HepG2 (cell line): ENCODE measurements around the gene NAB1. TPM values are rescaled to one million over a fixed set of nuclear protein-coding genes. Genes with fewer than 3 reads are reported as not detected.

Experiments
- ATAC-seq: fragments of 200-7000 bp; cut with Tn5 transposase; 3 replicates; pipeline ENCODE4 v1.9.1; 2020; ENCODE audit warnings: mild to moderate bottlenecking, moderate library complexity
- BruUV-seq: library from RNA; stranded (reverse); fragments of 400-500 nt; replicated peaks from 2 replicates; lab custom pipeline; 2021; lab: Mats Ljungman, UMichigan
- CTCF ChIA-PET: fragments of 300-600 bp; formaldehyde crosslinking; extraction: SDS; loops from one replicate; lab custom pipeline; 2021; ENCODE audit warnings: low total read pairs, inconsistent platforms, low intra/inter-chr PET ratio; lab: Yijun Ruan, JAX
- POLR2A ChIA-PET: fragments of 350-600 bp; sonication (Branson Sonifier 250); formaldehyde crosslinking; loops from one replicate; lab custom pipeline; 2020; ENCODE audit warnings: antibody characterized with exemption, inconsistent platforms; lab: Yijun Ruan, JAX
- DNase-seq: peaks from one replicate; pipeline ENCODE4 v3.0.0-alpha.2; 2015; ENCODE audit warnings: low spot score
- FAIRE-seq: peaks from 3 replicates; lab custom pipeline; 2011; peaks lifted over from hg19 to GRCh38; lab: Jason Lieb, UNC
- H2AFZ ChIP-seq: one replicate; pipeline ENCODE4 v1.6.1; 2011; ENCODE audit warnings: low read length, inconsistent platforms
- H3K27ac ChIP-seq: fragments of 300-600 bp; 3 replicates; pipeline ENCODE4 v1.8.0; 2011; ENCODE audit warnings: mixed run types, mild to moderate bottlenecking, mixed read lengths, low read length, inconsistent platforms; ENCODE audit not compliant: insufficient read depth; ENCODE audit errors: extremely low read length
- H3K27me3 ChIP-seq, 2 experiments: fragments of 200-600 bp in 1 of 2; 2 replicates in 1 of 2; 3 replicates in 1 of 2; pipeline versions ENCODE4 v1.6.0 to v1.8.0; 2011; ENCODE audit warnings: low read length in 2 of 2, mild to moderate bottlenecking in 2 of 2, moderate library complexity in 2 of 2, inconsistent platforms in 1 of 2; ENCODE audit not compliant: insufficient read depth in 2 of 2, control insufficient read depth in 1 of 2
- H3K36me3 ChIP-seq, 2 experiments: fragments of 200-600 bp in 1 of 2; replicated peaks in 1 of 2; 2 replicates in 1 of 2; 3 replicates in 1 of 2; pipeline versions ENCODE4 v1.5.1 to v1.8.0; 2011; ENCODE audit warnings: low read length in 2 of 2, inconsistent platforms in 1 of 2; ENCODE audit not compliant: insufficient read depth in 2 of 2, control insufficient read depth in 1 of 2
- H3K4me1 ChIP-seq: 2 replicates; pipeline ENCODE4 v1.5.1; 2012; ENCODE audit warnings: low read length, inconsistent platforms; ENCODE audit not compliant: insufficient read depth
- H3K4me2 ChIP-seq: 2 replicates; pipeline ENCODE4 v1.6.0; 2011; ENCODE audit warnings: low read depth, low read length, inconsistent platforms
- H3K4me3 ChIP-seq, 3 experiments: fragments of 200-600 bp in 1 of 3; sonication (generic), shearing (Covaris generic) in 1 of 3; replicated peaks in 1 of 3; 2 replicates each; pipeline ENCODE4 v1.5.1; 2011 to 2016; ENCODE audit warnings: low read length in 3 of 3, inconsistent platforms in 2 of 3, low read depth in 2 of 3, mild to moderate bottlenecking in 2 of 3, control low read depth in 1 of 3, mixed read lengths in 1 of 3; ENCODE audit not compliant: insufficient read depth in 1 of 3
- H3K79me2 ChIP-seq: one replicate; pipeline ENCODE4 v1.6.1; 2011; ENCODE audit warnings: low read length, inconsistent platforms; ENCODE audit not compliant: insufficient read depth
- H3K9ac ChIP-seq: 2 replicates; pipeline ENCODE4 v1.6.0; 2011; ENCODE audit warnings: mild to moderate bottlenecking, low read depth, low read length, inconsistent platforms; ENCODE audit not compliant: insufficient read depth
- H3K9me3 ChIP-seq: 2 replicates; pipeline ENCODE4 v1.5.1; 2012; ENCODE audit warnings: mild to moderate bottlenecking, low read length
- H4K20me1 ChIP-seq: 2 replicates; pipeline ENCODE4 v1.6.0; 2011; ENCODE audit warnings: inconsistent platforms, mild to moderate bottlenecking, low read length, moderate library complexity; ENCODE audit not compliant: insufficient read depth
- GPBP1L1 ChIP-seq: sonication (generic); formaldehyde crosslinking; IDR thresholded peaks from 2 replicates; pipeline ENCODE4 v1.5.0; 2020; ENCODE audit warnings: mild to moderate bottlenecking, missing genetic modification reagents
- GTF2F1 ChIP-seq: fragments of 150-350 bp; IDR thresholded peaks from 2 replicates; pipeline ENCODE4 v1.6.1; 2014; ENCODE audit warnings: low read length
- HNF1B ChIP-seq: sonication (generic); formaldehyde crosslinking; IDR thresholded peaks from 2 replicates; pipeline ENCODE4 v1.5.1; 2020; ENCODE audit warnings: mild to moderate bottlenecking, moderate library complexity, missing genetic modification reagents
- MLXIP ChIP-seq: sonication (generic); formaldehyde crosslinking; IDR thresholded peaks from 2 replicates; pipeline ENCODE4 v1.9.0; 2021; ENCODE audit warnings: missing genetic modification reagents, borderline replicate concordance
- MXD3 ChIP-seq: IDR thresholded peaks from 2 replicates; pipeline ENCODE4 v1.6.1; 2016; ENCODE audit warnings: mild to moderate bottlenecking, missing biosample characterization, missing genetic modification reagents
- NAIF1 ChIP-seq: sonication (generic); formaldehyde crosslinking; IDR thresholded peaks from 2 replicates; pipeline ENCODE4 v1.5.0; 2020; ENCODE audit warnings: mild to moderate bottlenecking, missing genetic modification reagents, borderline replicate concordance
- NCOA1 ChIP-seq: sonication (generic); formaldehyde crosslinking; IDR thresholded peaks from 2 replicates; pipeline ENCODE4 v1.9.0; 2021; ENCODE audit warnings: missing genetic modification reagents
- NFKBIZ ChIP-seq: IDR thresholded peaks from 2 replicates; pipeline ENCODE4 v1.6.1; 2018; ENCODE audit warnings: missing genetic modification reagents, missing compliant biosample characterization
- NFYC ChIP-seq: IDR thresholded peaks from 2 replicates; pipeline ENCODE4 v1.6.1; 2016; ENCODE audit warnings: missing genetic modification reagents, missing compliant biosample characterization
- RAD21 ChIP-seq: fragments of 450-650 bp; formaldehyde crosslinking; IDR thresholded peaks from 2 replicates; pipeline ENCODE4 v1.5.0; 2020; ENCODE audit warnings: mild to moderate bottlenecking
- RBFOX2 ChIP-seq: fragments of 200-400 bp; formaldehyde crosslinking; IDR thresholded peaks from 2 replicates; pipeline ENCODE4 v1.6.1; 2017; ENCODE audit warnings: low read depth, mild to moderate bottlenecking, low read length
- RORA ChIP-seq: sonication (generic); formaldehyde crosslinking; IDR thresholded peaks from 2 replicates; pipeline ENCODE4 v1.5.0; 2020; ENCODE audit warnings: mild to moderate bottlenecking, missing genetic modification reagents, moderate library complexity
- SOX13 ChIP-seq, 3 experiments: fragments of 450-650 bp in 1 of 3; sonication (generic) in 1 of 3; formaldehyde crosslinking in 1 of 3; IDR thresholded peaks in 2 of 3; conservative IDR thresholded peaks in 1 of 3; 2 replicates each; pipeline versions ENCODE4 v1.5.0 to v1.6.1; 2016 to 2020; ENCODE audit warnings: antibody characterized with exemption in 1 of 3, mild to moderate bottlenecking in 1 of 3, missing compliant biosample characterization in 1 of 3, missing genetic modification reagents in 1 of 3, moderate library complexity in 1 of 3
- SP5 ChIP-seq: IDR thresholded peaks from 2 replicates; pipeline ENCODE4 v1.6.1; 2016; ENCODE audit warnings: low read depth, borderline replicate concordance
- ZNF317 ChIP-seq: sonication (generic); formaldehyde crosslinking; IDR thresholded peaks from 2 replicates; pipeline ENCODE4 v1.5.0; 2020; ENCODE audit warnings: mild to moderate bottlenecking, missing genetic modification reagents
- ZNF337 ChIP-seq: sonication (generic); formaldehyde crosslinking; IDR thresholded peaks from 2 replicates; pipeline ENCODE4 v1.5.1; 2020; ENCODE audit warnings: missing genetic modification reagents, low read depth, mild to moderate bottlenecking, borderline replicate concordance
- ZNF431 ChIP-seq: sonication (generic); formaldehyde crosslinking; IDR thresholded peaks from 2 replicates; pipeline ENCODE4 v1.9.0; 2022; ENCODE audit warnings: missing genetic modification reagents, low read depth, mild to moderate bottlenecking, borderline replicate concordance
- ZNF788 ChIP-seq: sonication (generic); formaldehyde crosslinking; IDR thresholded peaks from 2 replicates; pipeline ENCODE4 v1.5.0; 2020; ENCODE audit warnings: mild to moderate bottlenecking, missing genetic modification reagents, borderline replicate concordance
- WGBS: methylation state at CpG from one replicate; pipeline ENCODE4 v1.1.6; 2017; ENCODE audit warnings: low lambda C conversion rate; 5-methylcytosine and 5-hydroxymethylcytosine counted together
- in situ Hi-C: cut with HindIII; loops from 2 replicates; pipeline ENCODE4 v1.10.0; 2017; ENCODE audit warnings: low pct_unique_long_range_greater_than_20kb; ENCODE audit not compliant: extremely low pct_ligation_motif_present
- intact Hi-C: fragments of 100-400 bp; cut with micrococcal nuclease; formaldehyde crosslinking; loops from one replicate; pipeline ENCODE4 v1.10.0; 2022; ENCODE audit not compliant: unreplicated experiment
- polyA plus RNA-seq, 8 experiments: library from polyadenylated mRNA; depleted of rRNA in 3 of 8; stranded (reverse) in 7 of 8; unstranded in 1 of 8; fragments of >200 nt; fragmentation: Illumina TruSeq in 4 of 8; extraction: Trizol in 4 of 8; gene quantifications; 2 replicates each; pipeline versions ENCODE4 v1.2.1 to v1.2.3, GENCODE V29; 2011 to 2016; ENCODE audit warnings: low read depth in 4 of 8, missing spikeins in 1 of 8, mixed read lengths in 1 of 8; ENCODE audit not compliant: insufficient read depth in 1 of 8
- total RNA-seq, 5 experiments: library from RNA; depleted of rRNA; stranded (reverse); fragments of >200 nt; fragmentation: Illumina TruSeq; extraction: Trizol; gene quantifications; 2 replicates each; pipeline ENCODE4 v1.2.3, GENCODE V29; 2016; ENCODE audit warnings: low read depth in 1 of 5

NAB1 gene
- total and polyA plus RNA-seq, 2 of the 13 experiments (the other 11 are each of a cell fraction or from before 2014, with no cell fraction given) = 24.5 to 46.0 TPM

- no peaks in the 10 kb centered on the region for H3K4me1 ChIP-seq
- ATAC-seq (no peak), DNase-seq (no peak), FAIRE-seq (no peak)
- intact Hi-C loops = no loop called here
- H3K9me3 ChIP-seq = no peaks in the 10 kb centered on the region
- H2AFZ ChIP-seq = no peak overlapping the region
- no peak for TF ChIP-seq RORA
- TF ChIP-seq NFKBIZ = no peak
- TF ChIP-seq NCOA1 (CRISPR knock-in tag) = no peak
- TF ChIP-seq ZNF337 (CRISPR knock-in tag) = no peak
- no peak for TF ChIP-seq NFYC (CRISPR knock-in tag)
- no peak for TF ChIP-seq HNF1B (CRISPR knock-in tag)
- no peak for TF ChIP-seq SP5 (CRISPR knock-in tag)
- TF ChIP-seq MLXIP (CRISPR knock-in tag) = no peak
- TF ChIP-seq ZNF317 = no peak
- TF ChIP-seq RAD21 (CRISPR knock-in tag) = no peak
- no peak for TF ChIP-seq NAIF1 (CRISPR knock-in tag)
- TF ChIP-seq MXD3 (CRISPR knock-in tag) = no peak
- TF ChIP-seq RBFOX2 = no peak
- TF ChIP-seq ZNF431 = no peak
- no peak for TF ChIP-seq GPBP1L1 (CRISPR knock-in tag)
- no peak for TF ChIP-seq ZNF788 (CRISPR knock-in tag)
- no peak for TF ChIP-seq SOX13 (IDR thresholded peaks at IDR 0.05)
- TF ChIP-seq SOX13 (CRISPR knock-in tag; conservative IDR thresholded peaks at IDR 0.05 in 1 of 2, IDR thresholded peaks at IDR 0.05 in 1 of 2) = no peak
- TF ChIP-seq GTF2F1 = no peak
- in situ Hi-C loops = no loop called here
- no TSS peak for BruUV-seq
- CTCF ChIA-PET = no interaction called here
- H3K36me3 ChIP-seq = no peaks in the 10 kb centered on the region
- WGBS = 81% methylated on average over 6 of the region's 6 CpGs
- no peak overlapping the region for H3K27ac ChIP-seq
- H3K27me3 ChIP-seq = peaks cover 2 to 10% of the 10 kb centered on the region in 2 experiments; a peak in 4 of 5 replicates
- POLR2A ChIA-PET = no interaction called here
- no peaks in the 10 kb centered on the region for H3K79me2 ChIP-seq
- H3K4me2 ChIP-seq = no peak overlapping the region
- H3K9ac ChIP-seq = no peak overlapping the region
- no peak overlapping the region for H3K4me3 ChIP-seq
- no peaks in the 10 kb centered on the region for H4K20me1 ChIP-seq
Measured at GRCh38 chr2:190720276-190720675, 71.4 kb downstream of the NAB1 start.
